Measurements from ENCODE around the gene ANKLE2.

Gene ANKLE2

DNA sequence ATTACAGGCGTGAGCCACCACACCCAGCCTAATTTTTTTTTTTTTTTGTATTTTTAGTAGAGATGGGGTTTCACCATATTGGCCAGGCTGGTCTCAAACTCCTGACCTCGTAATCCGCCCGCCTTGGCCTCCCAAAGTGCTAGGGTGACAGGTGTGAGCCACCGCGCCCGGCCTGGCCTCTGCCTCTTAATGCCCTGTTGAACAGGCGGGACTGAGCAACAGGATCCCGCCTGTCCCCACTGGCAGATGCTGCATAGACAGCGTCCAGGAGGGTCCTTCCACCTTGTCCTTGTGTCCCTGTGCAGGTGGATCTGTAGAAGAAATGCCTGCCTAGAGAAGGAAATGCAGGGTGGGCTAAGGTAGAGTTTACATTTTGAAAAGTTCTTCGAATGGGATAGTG is 45.3 kb downstream of the ANKLE2 start:
- ChIA-PET CTCF (no interaction called here), POLR2A (no interaction called here)
- no peak overlapping the region for H3K4me3 ChIP-seq (ENCODE audit: low read depth, low read length)
- H3K36me3 ChIP-seq (ENCODE audit: control insufficient read depth in 2 of 2, insufficient read depth in 1 of 2, low read length in 2 of 2), result peaks cover 16 to 73% of the 10 kb centered on the region in 2 experiments; a peak in 2 of 3 replicates
- no peaks in the 10 kb centered on the region for H3K4me1 ChIP-seq (ENCODE audit: control insufficient read depth, insufficient read depth, low read length)
- peak; percentile 57; the same call in 1 of the 2 replicates for TF ChIP-seq KLF1 (tag by site-specific recombination; IDR thresholded peaks at IDR 0.05)
- TF ChIP-seq SP2 (tag by site-specific recombination; IDR thresholded peaks at IDR 0.05), result no peak
- H3K9me3 ChIP-seq (ENCODE audit: control insufficient read depth, insufficient read depth, low read depth, low read length), result no peaks in the 10 kb centered on the region
- no peak overlapping the region for H3K27ac ChIP-seq (ENCODE audit: extremely low read depth, low read depth, low read length)

DNA sequence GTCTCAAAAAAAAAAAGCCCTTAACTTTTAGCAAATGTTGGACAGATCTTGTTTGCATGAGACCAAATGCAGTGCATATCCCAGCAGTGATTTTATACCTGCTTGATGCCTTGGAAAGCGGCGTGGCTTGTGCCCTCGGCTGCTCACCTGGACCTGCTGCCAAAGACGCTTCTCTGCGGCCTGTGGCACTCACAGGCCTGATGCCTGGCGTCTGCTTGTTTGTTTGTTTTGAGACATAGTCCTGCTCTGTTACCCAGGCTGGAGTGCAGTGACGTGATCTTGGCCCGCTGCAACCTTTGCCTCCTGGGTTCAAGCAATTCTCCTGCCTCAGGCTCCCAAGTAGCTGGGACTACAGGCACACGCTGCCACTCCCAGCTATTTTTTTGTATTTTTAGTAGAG is 45.8 kb downstream of the ANKLE2 start:
- Histone ChIP-seq H3K36me3 (ENCODE audit: control insufficient read depth in 2 of 2, insufficient read depth in 1 of 2, low read length in 2 of 2) (peaks cover 13 to 68% of the 10 kb centered on the region in 2 experiments; a peak in 2 of 3 replicates), H3K4me3 (ENCODE audit: low read depth, low read length) (no peak overlapping the region), H3K4me1 (ENCODE audit: control insufficient read depth, insufficient read depth, low read length) (no peaks in the 10 kb centered on the region), H3K27ac (ENCODE audit: extremely low read depth, low read depth, low read length) (no peak overlapping the region), H3K9me3 (ENCODE audit: control insufficient read depth, insufficient read depth, low read depth, low read length) (no peaks in the 10 kb centered on the region)
- POLR2A ChIA-PET, result no interaction called here
- CTCF ChIA-PET, result no interaction called here
- TF ChIP-seq ZNF521 (tag by site-specific recombination; IDR thresholded peaks at IDR 0.05) (no peak), ZNF146 (tag by site-specific recombination; IDR thresholded peaks at IDR 0.05) (no peak)

DNA sequence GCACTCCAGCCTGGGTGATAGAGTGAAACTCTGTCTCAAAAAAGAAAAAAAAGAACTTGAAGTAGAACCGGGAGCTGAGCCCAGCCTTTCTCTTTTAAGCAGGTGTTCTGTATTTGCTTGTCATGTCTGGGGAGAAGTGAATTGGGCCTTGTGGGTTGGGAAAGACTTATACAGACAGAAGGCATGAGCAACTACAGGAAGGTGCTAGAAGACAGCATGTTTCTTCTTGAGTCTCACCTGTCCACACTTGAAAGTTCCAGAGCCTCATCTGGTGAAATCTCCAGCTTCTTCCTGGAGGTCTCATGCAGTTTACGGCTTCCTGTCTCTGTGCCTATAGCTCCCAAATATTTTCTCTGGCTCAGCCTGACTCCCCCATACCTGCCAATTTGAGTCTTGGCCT is 48.5 kb downstream of the ANKLE2 start:
- Histone ChIP-seq H3K27ac (ENCODE audit: extremely low read depth, low read depth, low read length) (no peak overlapping the region), H3K4me1 (ENCODE audit: control insufficient read depth, insufficient read depth, low read length) (no peaks in the 10 kb centered on the region), H3K36me3 (ENCODE audit: control insufficient read depth in 2 of 2, insufficient read depth in 1 of 2, low read length in 2 of 2) (peaks cover 6 to 49% of the 10 kb centered on the region in 2 experiments; a peak in 2 of 3 replicates), H3K4me3 (ENCODE audit: low read depth, low read length) (no peak overlapping the region), H3K9me3 (ENCODE audit: control insufficient read depth, insufficient read depth, low read depth, low read length) (no peaks in the 10 kb centered on the region)
- CTCF ChIA-PET, result interaction anchor here (0.7 kb wide), 1 partner anchor 1536 kb away, joined by 3 read pairs; no protein-coding TSS in a partner anchor
- POLR2A ChIA-PET, result no interaction called here
- TF ChIP-seq ZNF114 (tag by site-specific recombination; IDR thresholded peaks at IDR 0.05) (no peak), ZBTB17 (tag by site-specific recombination; IDR thresholded peaks at IDR 0.05) (peak; percentile 64), ZNF324 (tag by site-specific recombination; IDR thresholded peaks at IDR 0.05) (no peak), ZNF37A (tag by site-specific recombination; IDR thresholded peaks at IDR 0.05) (no peak)

DNA sequence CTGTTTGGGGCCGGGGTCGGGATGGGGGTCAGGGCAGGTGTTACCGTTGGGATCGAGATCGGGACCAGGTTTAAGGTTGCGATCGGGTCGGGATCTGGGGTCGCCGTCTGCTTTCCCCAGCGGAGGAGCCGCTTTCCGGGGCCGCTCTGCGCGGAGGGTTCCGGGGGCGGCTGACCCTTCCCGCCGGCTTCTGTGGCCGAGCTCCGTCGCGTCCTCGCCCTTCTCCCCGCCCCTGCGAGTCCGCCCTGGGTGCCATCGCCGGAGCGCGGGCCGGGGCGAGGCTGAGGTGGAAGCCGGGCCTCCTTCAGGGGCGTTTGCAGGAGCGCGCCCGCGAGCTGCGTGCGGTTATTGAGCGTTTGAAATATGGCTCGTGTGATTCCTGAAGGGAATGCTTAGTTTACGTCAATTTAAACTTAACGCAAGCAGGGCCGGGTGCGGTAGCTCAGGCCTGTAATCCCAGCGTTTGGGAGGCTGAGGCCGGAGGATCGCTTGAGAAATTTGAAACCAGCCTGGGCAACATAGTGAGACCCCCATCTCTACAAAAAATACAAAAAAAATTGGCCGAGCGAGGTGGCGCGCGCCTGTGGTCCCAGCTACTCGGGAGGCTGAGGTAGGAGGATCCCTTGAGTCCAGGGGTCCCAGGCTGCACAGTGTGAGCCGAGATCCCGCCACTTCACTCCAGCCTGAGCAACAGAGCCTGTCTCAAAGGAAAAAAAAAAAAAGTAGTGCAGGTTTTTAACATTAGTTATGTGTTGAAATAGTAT is 50.4 kb downstream of the ANKLE2 start:
- Histone ChIP-seq H3K9me3 (ENCODE audit: control insufficient read depth, insufficient read depth, low read depth, low read length) (no peaks in the 10 kb centered on the region), H3K36me3 (ENCODE audit: control insufficient read depth in 2 of 2, insufficient read depth in 1 of 2, low read length in 2 of 2) (peaks cover 6 to 38% of the 10 kb centered on the region in 2 experiments; a peak in 2 of 3 replicates), H3K4me3 (ENCODE audit: low read depth, low read length) (peak overlapping the region; percentile 83), H3K27ac (ENCODE audit: extremely low read depth, low read depth, low read length) (peak overlapping the region; percentile 87), H3K4me1 (ENCODE audit: control insufficient read depth, insufficient read depth, low read length) (no peaks in the 10 kb centered on the region)
- ChIA-PET CTCF (no interaction called here), POLR2A (interaction anchor here (0.6 kb wide), 1 partner anchor 21 kb away, joined by 3 read pairs; no protein-coding TSS in a partner anchor)
- peak; percentile 20; the same call in 1 of the 2 replicates for TF ChIP-seq REPIN1 (tag by site-specific recombination; IDR thresholded peaks at IDR 0.05; ENCODE audit: low read depth)
- peak; percentile 35 for TF ChIP-seq ZIC2 (tag by site-specific recombination; IDR thresholded peaks at IDR 0.05)
- TF ChIP-seq ZFHX2 (tag by site-specific recombination; conservative IDR thresholded peaks at IDR 0.05), result peak; percentile 10; the same call in 1 of the 2 replicates
- TF ChIP-seq, protein P1, sequence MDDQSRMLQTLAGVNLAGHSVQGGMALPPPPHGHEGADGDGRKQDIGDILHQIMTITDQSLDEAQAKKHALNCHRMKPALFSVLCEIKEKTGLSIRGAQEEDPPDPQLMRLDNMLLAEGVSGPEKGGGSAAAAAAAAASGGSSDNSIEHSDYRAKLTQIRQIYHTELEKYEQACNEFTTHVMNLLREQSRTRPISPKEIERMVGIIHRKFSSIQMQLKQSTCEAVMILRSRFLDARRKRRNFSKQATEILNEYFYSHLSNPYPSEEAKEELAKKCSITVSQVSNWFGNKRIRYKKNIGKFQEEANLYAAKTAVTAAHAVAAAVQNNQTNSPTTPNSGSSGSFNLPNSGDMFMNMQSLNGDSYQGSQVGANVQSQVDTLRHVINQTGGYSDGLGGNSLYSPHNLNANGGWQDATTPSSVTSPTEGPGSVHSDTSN (CRISPR knock-in tag; IDR thresholded peaks at IDR 0.05), result no peak
- TF ChIP-seq ZNF138 (tag by site-specific recombination; IDR thresholded peaks at IDR 0.05; ENCODE audit: borderline replicate concordance), result no peak
- peak; percentile 42; the same call in 1 of the 2 replicates for TF ChIP-seq ZNF335 (tag by site-specific recombination; conservative IDR thresholded peaks at IDR 0.05)
- TF ChIP-seq ZNF121 (tag by site-specific recombination; IDR thresholded peaks at IDR 0.05), result peak; percentile 100
- peak; percentile 50; the same call in 1 of the 2 replicates for TF ChIP-seq KLF8 (tag by site-specific recombination; IDR thresholded peaks at IDR 0.05)
- TF ChIP-seq, protein P2, sequence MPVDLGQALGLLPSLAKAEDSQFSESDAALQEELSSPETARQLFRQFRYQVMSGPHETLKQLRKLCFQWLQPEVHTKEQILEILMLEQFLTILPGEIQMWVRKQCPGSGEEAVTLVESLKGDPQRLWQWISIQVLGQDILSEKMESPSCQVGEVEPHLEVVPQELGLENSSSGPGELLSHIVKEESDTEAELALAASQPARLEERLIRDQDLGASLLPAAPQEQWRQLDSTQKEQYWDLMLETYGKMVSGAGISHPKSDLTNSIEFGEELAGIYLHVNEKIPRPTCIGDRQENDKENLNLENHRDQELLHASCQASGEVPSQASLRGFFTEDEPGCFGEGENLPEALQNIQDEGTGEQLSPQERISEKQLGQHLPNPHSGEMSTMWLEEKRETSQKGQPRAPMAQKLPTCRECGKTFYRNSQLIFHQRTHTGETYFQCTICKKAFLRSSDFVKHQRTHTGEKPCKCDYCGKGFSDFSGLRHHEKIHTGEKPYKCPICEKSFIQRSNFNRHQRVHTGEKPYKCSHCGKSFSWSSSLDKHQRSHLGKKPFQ (tag by site-specific recombination; IDR thresholded peaks at IDR 0.05), result peak; percentile 67
- TF ChIP-seq, protein P3, sequence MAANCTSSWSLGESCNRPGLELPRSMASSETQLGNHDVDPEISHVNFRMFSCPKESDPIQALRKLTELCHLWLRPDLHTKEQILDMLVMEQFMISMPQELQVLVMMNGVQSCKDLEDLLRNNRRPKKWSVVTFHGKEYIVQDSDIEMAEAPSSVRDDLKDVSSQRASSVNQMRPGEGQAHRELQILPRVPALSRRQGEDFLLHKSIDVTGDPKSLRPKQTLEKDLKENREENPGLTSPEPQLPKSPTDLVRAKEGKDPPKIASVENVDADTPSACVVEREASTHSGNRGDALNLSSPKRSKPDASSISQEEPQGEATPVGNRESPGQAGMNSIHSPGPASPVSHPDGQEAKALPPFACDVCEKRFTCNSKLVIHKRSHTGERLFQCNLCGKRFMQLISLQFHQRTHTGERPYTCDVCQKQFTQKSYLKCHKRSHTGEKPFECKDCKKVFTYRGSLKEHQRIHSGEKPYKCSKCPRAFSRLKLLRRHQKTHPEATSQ (tag by site-specific recombination; IDR thresholded peaks at IDR 0.05), result no peak
- TF ChIP-seq ZBTB48 (tag by site-specific recombination; IDR thresholded peaks at IDR 0.05), result peak; percentile 64
- TF ChIP-seq, protein P4, sequence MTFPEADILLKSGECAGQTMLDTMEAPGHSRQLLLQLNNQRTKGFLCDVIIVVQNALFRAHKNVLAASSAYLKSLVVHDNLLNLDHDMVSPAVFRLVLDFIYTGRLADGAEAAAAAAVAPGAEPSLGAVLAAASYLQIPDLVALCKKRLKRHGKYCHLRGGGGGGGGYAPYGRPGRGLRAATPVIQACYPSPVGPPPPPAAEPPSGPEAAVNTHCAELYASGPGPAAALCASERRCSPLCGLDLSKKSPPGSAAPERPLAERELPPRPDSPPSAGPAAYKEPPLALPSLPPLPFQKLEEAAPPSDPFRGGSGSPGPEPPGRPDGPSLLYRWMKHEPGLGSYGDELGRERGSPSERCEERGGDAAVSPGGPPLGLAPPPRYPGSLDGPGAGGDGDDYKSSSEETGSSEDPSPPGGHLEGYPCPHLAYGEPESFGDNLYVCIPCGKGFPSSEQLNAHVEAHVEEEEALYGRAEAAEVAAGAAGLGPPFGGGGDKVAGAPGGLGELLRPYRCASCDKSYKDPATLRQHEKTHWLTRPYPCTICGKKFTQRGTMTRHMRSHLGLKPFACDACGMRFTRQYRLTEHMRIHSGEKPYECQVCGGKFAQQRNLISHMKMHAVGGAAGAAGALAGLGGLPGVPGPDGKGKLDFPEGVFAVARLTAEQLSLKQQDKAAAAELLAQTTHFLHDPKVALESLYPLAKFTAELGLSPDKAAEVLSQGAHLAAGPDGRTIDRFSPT (tag by site-specific recombination; IDR thresholded peaks at IDR 0.05), result no peak
